CD14-positive monocyte (primary cell): ENCODE results near the gene PGD. TPM values are rescaled to one million over a fixed set of nuclear protein-coding genes. Genes with fewer than 3 reads are reported as not detected.
A peak's percentile ranks its signal among the peaks of the same experiment; 100 is the strongest.

Source experiments
- DNase-seq, 3 donors: peaks; one replicate each; pipeline ENCODE4 v3.0.0-alpha.2; 2011 to 2022
- H2AFZ ChIP-seq: 2 replicates; pipeline ENCODE4 v1.6.0; 2012; ENCODE audit warnings: mild to moderate bottlenecking, low read depth, low read length, inconsistent platforms; ENCODE audit not compliant: insufficient read depth, poor library complexity, severe bottlenecking
- H3K27ac ChIP-seq, 2 donors: 1 replicate in 1 of 2; 2 replicates in 1 of 2; pipeline ENCODE4 v1.5.1; 2012 to 2013; ENCODE audit warnings: low read length in 2 of 2, control low read depth in 1 of 2, inconsistent platforms in 1 of 2, low read depth in 1 of 2, mild to moderate bottlenecking in 1 of 2
- H3K27me3 ChIP-seq, 2 donors: one replicate each; pipeline versions ENCODE4 v1.6.0 to v1.6.1; 2011 to 2013; ENCODE audit warnings: low read length in 2 of 2; ENCODE audit not compliant: control insufficient read depth in 2 of 2, insufficient read depth in 2 of 2
- H3K36me3 ChIP-seq, 2 donors: replicated peaks in 1 of 2; 1 replicate in 1 of 2; 2 replicates in 1 of 2; pipeline versions ENCODE4 v1.5.1 to v1.6.1; 2012 to 2013; ENCODE audit warnings: low read length in 2 of 2, control low read depth in 1 of 2, inconsistent platforms in 1 of 2, mild to moderate bottlenecking in 1 of 2; ENCODE audit not compliant: insufficient read depth in 2 of 2, control insufficient read depth in 1 of 2
- H3K4me1 ChIP-seq, 2 donors: 1 replicate in 1 of 2; 2 replicates in 1 of 2; pipeline versions ENCODE4 v1.5.1 to v1.6.1; 2012 to 2013; ENCODE audit warnings: low read length in 2 of 2, control low read depth in 1 of 2, inconsistent platforms in 1 of 2, mild to moderate bottlenecking in 1 of 2, moderate library complexity in 1 of 2; ENCODE audit not compliant: insufficient read depth in 2 of 2, control insufficient read depth in 1 of 2
- H3K4me2 ChIP-seq: replicated peaks from 2 replicates; pipeline ENCODE3; 2012; ENCODE audit warnings: low read length, moderate library complexity, mild to moderate bottlenecking; ENCODE audit not compliant: poor library complexity, severe bottlenecking; ENCODE audit errors: extremely low read depth
- H3K4me3 ChIP-seq, 3 experiments: fragments of 200-600 bp in 1 of 3; sonication (generic) in 1 of 3; replicated peaks in 1 of 3; 1 replicate in 2 of 3; 2 replicates in 1 of 3; pipeline ENCODE4 v1.5.1; 2011 to 2013; ENCODE audit warnings: low read length in 3 of 3, mild to moderate bottlenecking in 3 of 3, control low read depth in 2 of 3, low read depth in 2 of 3, inconsistent platforms in 1 of 3, moderate library complexity in 1 of 3
- H3K79me2 ChIP-seq: 2 replicates; pipeline ENCODE4 v1.6.0; 2012; ENCODE audit warnings: mild to moderate bottlenecking, control low read depth, inconsistent platforms, low read length, moderate library complexity; ENCODE audit not compliant: insufficient read depth
- H3K9ac ChIP-seq: 2 replicates; pipeline ENCODE4 v1.6.0; 2017; ENCODE audit warnings: low read length, mild to moderate bottlenecking; ENCODE audit not compliant: insufficient read depth, poor library complexity, severe bottlenecking
- H3K9me3 ChIP-seq, 2 donors: replicated peaks in 1 of 2; 1 replicate in 1 of 2; 2 replicates in 1 of 2; pipeline versions ENCODE4 v1.5.1 to v1.6.1; 2012 to 2013; ENCODE audit warnings: low read length in 2 of 2, control low read depth in 1 of 2; ENCODE audit not compliant: control insufficient read depth in 1 of 2, insufficient read depth in 1 of 2
- H4K20me1 ChIP-seq: 2 replicates; pipeline ENCODE4 v1.6.0; 2012; ENCODE audit warnings: mild to moderate bottlenecking, low read length, control low read depth, moderate library complexity; ENCODE audit not compliant: insufficient read depth
- H3K27ac Mint-ChIP-seq, 7 donors: one replicate each; pipeline ENCODE4 v1.8.0; 2020; ENCODE audit warnings: mild to moderate bottlenecking in 7 of 7, mixed read lengths in 7 of 7, moderate library complexity in 6 of 7, inconsistent platforms in 2 of 7
- H3K27me3 Mint-ChIP-seq, 3 donors: one replicate each; pipeline ENCODE4 v1.8.0; 2021 to 2022; ENCODE audit warnings: low read depth in 3 of 3, mild to moderate bottlenecking in 3 of 3, mixed read lengths in 3 of 3, moderate library complexity in 3 of 3, inconsistent platforms in 1 of 3
- H3K36me3 Mint-ChIP-seq, 2 donors: one replicate each; pipeline ENCODE4 v1.8.0; 2020; ENCODE audit warnings: mixed read lengths in 2 of 2, inconsistent platforms in 1 of 2, mild to moderate bottlenecking in 1 of 2
- H3K4me1 Mint-ChIP-seq: one replicate; pipeline ENCODE4 v1.8.0; 2020; ENCODE audit warnings: mild to moderate bottlenecking, mixed read lengths
- H3K4me3 Mint-ChIP-seq, 2 donors: one replicate each; pipeline ENCODE4 v1.8.0; 2020; ENCODE audit warnings: mild to moderate bottlenecking in 2 of 2, mixed read lengths in 2 of 2, moderate library complexity in 1 of 2
- H3K9me3 Mint-ChIP-seq, 7 donors: one replicate each; pipeline ENCODE4 v1.8.0; 2020 to 2022; ENCODE audit warnings: mixed read lengths in 7 of 7, mild to moderate bottlenecking in 6 of 7, moderate library complexity in 6 of 7, inconsistent platforms in 2 of 7
- CTCF ChIP-seq: fragments of 200-600 bp; IDR thresholded peaks from one replicate; pipeline ENCODE4 v1.8.0; 2022; ENCODE audit warnings: antibody characterized with exemption, mild to moderate bottlenecking
- WGBS: methylation state at CpG from one replicate; pipeline ENCODE4 v1.1.5; 2013; ENCODE audit warnings: missing lambda C conversion rate; ENCODE audit not compliant: insufficient coverage; 5-methylcytosine and 5-hydroxymethylcytosine counted together
- intact Hi-C, 2 donors: fragments of 100-400 bp; cut with micrococcal nuclease; formaldehyde crosslinking; loops; one replicate each; pipeline versions ENCODE4 v1.15.0 to v1.15.1; 2023
- polyA plus RNA-seq, 3 donors: library from polyadenylated mRNA; depleted of rRNA in 1 of 3; unstranded in 2 of 3; stranded (reverse) in 1 of 3; fragments of 300-500 nt in 2 of 3; fragments of >200 nt in 1 of 3; fragmentation: Illumina TruSeq in 2 of 3; gene quantifications; 1 replicate in 2 of 3; 2 replicates in 1 of 3; pipeline ENCODE4 v1.2.3, GENCODE V29; 2012 to 2021

Gene PGD
- polyA plus RNA-seq, 3 donors: 173 to 509 (median 471) TPM

DNA sequence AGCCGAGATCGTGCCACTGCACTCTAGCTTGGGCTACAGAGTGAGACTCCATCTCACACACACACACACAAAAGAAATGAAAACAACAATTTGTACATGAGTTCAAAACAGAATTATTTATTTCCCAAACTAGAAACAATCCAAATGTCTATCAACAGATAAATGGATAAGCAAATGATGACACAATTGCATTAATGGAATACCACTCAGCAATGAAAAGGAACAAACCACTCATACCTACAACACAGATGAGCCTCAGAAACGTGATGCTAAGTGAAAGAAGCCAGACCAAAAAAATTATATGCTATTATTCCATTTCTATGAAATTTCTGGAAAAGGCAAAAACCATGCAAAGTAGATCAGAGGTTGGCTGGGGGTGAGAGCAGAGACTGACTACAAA, 2.0 kb upstream of the PGD start:
- Histone ChIP-seq H2AFZ (no peak overlapping the region), H3K4me3 (no peak overlapping the region), H3K27me3 (no peaks in the 10 kb centered on the region), H4K20me1 (peaks cover 24% of the 10 kb centered on the region), H3K4me2 (no peak overlapping the region), H3K4me1 (peaks cover 25 to 31% of the 10 kb centered on the region in 2 donors), H3K79me2 (peaks cover 66% of the 10 kb centered on the region), H3K36me3 (peaks cover 0 to 7% of the 10 kb centered on the region in 2 donors), H3K9ac (no peak overlapping the region), H3K9me3 (no peaks in the 10 kb centered on the region), H3K27ac (no peak overlapping the region)
- peaks cover 10 to 13% of the 10 kb centered on the region in 2 donors for H3K36me3 Mint-ChIP-seq
- H3K4me3 Mint-ChIP-seq: no peak overlapping the region
- WGBS: 100% methylated on average over 2 of the region's 3 CpGs
- intact Hi-C loops: no loop called here
- no peak for DNase-seq
- H3K4me1 Mint-ChIP-seq: peaks cover 36% of the 10 kb centered on the region
- H3K9me3 Mint-ChIP-seq: peaks cover 0 to 14% (median 6%) of the 10 kb centered on the region in 7 donors
- no peak for TF ChIP-seq CTCF
- H3K27ac Mint-ChIP-seq: no peak overlapping the region
- H3K27me3 Mint-ChIP-seq: no peaks in the 10 kb centered on the region

- peaks cover 36% of the 10 kb centered on the region for H3K4me1 Mint-ChIP-seq
- TF ChIP-seq CTCF: no peak
- H3K27ac ChIP-seq: peak overlapping the region; percentile 4 to 83
- peaks cover 34% of the 10 kb centered on the region for H4K20me1 ChIP-seq
- H3K9me3 Mint-ChIP-seq: peaks cover 0 to 12% (median 6%) of the 10 kb centered on the region in 7 donors
- WGBS: 0% methylated on average over 32 of the region's 34 CpGs
- H3K4me3 ChIP-seq: peak overlapping the region; percentile 69 to 98 (median 87)
- H3K27ac Mint-ChIP-seq: peak overlapping the region; percentile 79 to 94 (median 90)
- peaks cover 25 to 31% of the 10 kb centered on the region in 2 donors for H3K4me1 ChIP-seq
- no peaks in the 10 kb centered on the region for H3K27me3 Mint-ChIP-seq
- H3K9me3 ChIP-seq: no peaks in the 10 kb centered on the region
- H3K4me2 ChIP-seq: peak overlapping the region; percentile 98
- peak overlapping the region; percentile 95 for H2AFZ ChIP-seq
- peak overlapping the region; percentile 53 for H3K9ac ChIP-seq
- peaks cover 20 to 23% of the 10 kb centered on the region in 2 donors for H3K36me3 Mint-ChIP-seq
- H3K4me3 Mint-ChIP-seq: peak overlapping the region; percentile 91 to 93
- intact Hi-C loops: loop anchor here in 1 of 2 donors (2.0 kb wide), 1 partner anchor 16 kb away; no protein-coding TSS in a partner anchor
- H3K36me3 ChIP-seq: peaks cover 11 to 21% of the 10 kb centered on the region in 2 donors
- H3K27me3 ChIP-seq: no peaks in the 10 kb centered on the region
- H3K79me2 ChIP-seq: peaks cover 71% of the 10 kb centered on the region
- DNase-seq: no peak
These were observed 558 bp upstream of the PGD start for GRCh38 chr1:10398278-10398733.
